Activated CD8-positive, alpha-beta memory T cell treated with anti-CD3 and anti-CD28 coated beads for 36 hours (primary cell): ENCODE data around the gene SYK. TPM values are rescaled to one million over a fixed set of nuclear protein-coding genes. Genes with fewer than 3 reads are reported as not detected.

Source experiments
- total RNA-seq, 2 experiments: library from RNA; stranded (reverse); gene quantifications; one replicate each; pipeline ENCODE4 v1.2.3, GENCODE V29; 2021

The SYK gene
- total RNA-seq, 2 experiments from 2014 or later, result 0.08 TPM; not detected in 1

Other genes with a start within 250 kb of the SYK start
- not detected for gene DIRAS2, start 159.0 kb upstream of the SYK start, total RNA-seq